Activated T-helper 2 cell treated with anti-CD3 and anti-CD28 coated beads, Interferon-gamma antibody, Interleukin-2, Interleukin-4, amounts not matched to agents 10 μg/mL and 5 μg/mL and 100 μg/mL, durations not matched to agents 14 hours and 24 hours and 36 hours (primary cell): ENCODE results near the gene PRPF38A. TPM values are rescaled to one million over a fixed set of nuclear protein-coding genes. Genes with fewer than 3 reads are reported as not detected.
A peak's percentile ranks its signal among the peaks of the same experiment; 100 is the strongest.

ENCODE experiments used
- DNase-seq: peaks from one replicate; pipeline ENCODE4 v3.0.0; 2021; ENCODE audit warnings: low spot score
- H3K27ac Mint-ChIP-seq: one replicate; pipeline ENCODE4 v1.8.0; 2021; ENCODE audit warnings: mixed read lengths
- H3K27me3 Mint-ChIP-seq: one replicate; pipeline ENCODE4 v1.8.0; 2021; ENCODE audit warnings: low read depth, mixed read lengths
- H3K36me3 Mint-ChIP-seq: one replicate; pipeline ENCODE4 v1.8.0; 2021; ENCODE audit warnings: low read depth, mixed read lengths
- H3K4me1 Mint-ChIP-seq: one replicate; pipeline ENCODE4 v1.8.0; 2021; ENCODE audit warnings: low read depth, mixed read lengths
- H3K4me3 Mint-ChIP-seq: one replicate; pipeline ENCODE4 v1.8.0; 2021; ENCODE audit warnings: low read depth, mild to moderate bottlenecking, moderate library complexity, mixed read lengths
- H3K9me3 Mint-ChIP-seq: one replicate; pipeline ENCODE4 v1.8.0; 2021; ENCODE audit warnings: mixed read lengths
- intact Hi-C: fragments of 100-400 bp; cut with micrococcal nuclease; formaldehyde crosslinking; loops from one replicate; pipeline ENCODE4 v1.15.1; 2023
- total RNA-seq: library from RNA; stranded (reverse); gene quantifications from 2 replicates; pipeline ENCODE4 v1.2.3, GENCODE V29; 2022

The PRPF38A gene
- total RNA-seq, 1 donor from 2014 or later: 96.6 TPM

- Mint-ChIP-seq H3K4me1 (peaks cover 40% of the 10 kb centered on the region), H3K9me3 (no peaks in the 10 kb centered on the region), H3K36me3 (peaks cover 69% of the 10 kb centered on the region), H3K4me3 (peak overlapping the region; percentile 98), H3K27ac (peak overlapping the region; percentile 97), H3K27me3 (no peaks in the 10 kb centered on the region)
- intact Hi-C loops: loop anchor here (1.0 to 10.0 kb wide), 7 partner anchors 19 to 527 kb away; partner anchors contain the start of genes BTF3L4, CC2D1B, NRDC and TXNDC12
- DNase-seq: no peak
Observed at GRCh38 chr1:52404975-52405338, 555 bp downstream of the PRPF38A start.

- peaks cover 6% of the 10 kb centered on the region for H3K4me1 Mint-ChIP-seq
- H3K27ac Mint-ChIP-seq: no peak overlapping the region
- no peak overlapping the region for H3K4me3 Mint-ChIP-seq
- no peaks in the 10 kb centered on the region for H3K9me3 Mint-ChIP-seq
- intact Hi-C loops: no loop called here
- no peak for DNase-seq
- H3K27me3 Mint-ChIP-seq: no peaks in the 10 kb centered on the region
- peaks cover 78% of the 10 kb centered on the region for H3K36me3 Mint-ChIP-seq
Observed at GRCh38 chr1:52413410-52413989, 9.1 kb downstream of the PRPF38A start.

- H3K4me1 Mint-ChIP-seq: peaks cover 9% of the 10 kb centered on the region
- no peaks in the 10 kb centered on the region for H3K27me3 Mint-ChIP-seq
- no peaks in the 10 kb centered on the region for H3K9me3 Mint-ChIP-seq
- H3K4me3 Mint-ChIP-seq: no peak overlapping the region
- H3K27ac Mint-ChIP-seq: no peak overlapping the region
- intact Hi-C loops: no loop called here
- H3K36me3 Mint-ChIP-seq: peaks cover 82% of the 10 kb centered on the region
- DNase-seq: no peak
Observed at GRCh38 chr1:52414942-52415341, 10.5 kb downstream of the PRPF38A start.

GRCh38 chr1:52416811-52417210, 12.4 kb downstream of the PRPF38A start:
- Mint-ChIP-seq H3K36me3 (peaks cover 78% of the 10 kb centered on the region), H3K27ac (no peak overlapping the region), H3K9me3 (no peaks in the 10 kb centered on the region), H3K4me1 (peaks cover 9% of the 10 kb centered on the region), H3K4me3 (no peak overlapping the region), H3K27me3 (no peaks in the 10 kb centered on the region)
- intact Hi-C loops: no loop called here
- DNase-seq: no peak

- H3K27me3 Mint-ChIP-seq: no peaks in the 10 kb centered on the region
- H3K9me3 Mint-ChIP-seq: no peaks in the 10 kb centered on the region
- no peak for DNase-seq
- no peak overlapping the region for H3K4me3 Mint-ChIP-seq
- peaks cover 74% of the 10 kb centered on the region for H3K36me3 Mint-ChIP-seq
- H3K4me1 Mint-ChIP-seq: peaks cover 32% of the 10 kb centered on the region
- H3K27ac Mint-ChIP-seq: no peak overlapping the region
- intact Hi-C loops: loop anchor here (5.0 to 10.0 kb wide), 2 partner anchors 104 to 132 kb away; partner anchors contain the start of gene TUT4
Observed at GRCh38 chr1:52420713-52421112, 16.3 kb downstream of the PRPF38A start.

- intact Hi-C loops: loop anchor here (5.0 to 10.0 kb wide), 2 partner anchors 102 to 129 kb away; partner anchors contain the start of gene TUT4
- Mint-ChIP-seq H3K36me3 (peaks cover 66% of the 10 kb centered on the region), H3K9me3 (no peaks in the 10 kb centered on the region), H3K4me1 (peaks cover 39% of the 10 kb centered on the region), H3K4me3 (no peak overlapping the region), H3K27me3 (no peaks in the 10 kb centered on the region), H3K27ac (peak overlapping the region; percentile 33)
- no peak for DNase-seq
Observed at GRCh38 chr1:52423055-52423454, 18.7 kb downstream of the PRPF38A start.

- peaks cover 37% of the 10 kb centered on the region for H3K4me1 Mint-ChIP-seq
- intact Hi-C loops: loop anchor here (1.0 to 10.0 kb wide), 4 partner anchors 19 to 263 kb away; partner anchors contain the start of genes ORC1, PRPF38A and TUT4
- peaks cover 62% of the 10 kb centered on the region for H3K36me3 Mint-ChIP-seq
- H3K4me3 Mint-ChIP-seq: peak overlapping the region; percentile 54
- DNase-seq: peak; percentile 73
- no peaks in the 10 kb centered on the region for H3K27me3 Mint-ChIP-seq
- H3K9me3 Mint-ChIP-seq: no peaks in the 10 kb centered on the region
- peak overlapping the region; percentile 91 for H3K27ac Mint-ChIP-seq
Observed at GRCh38 chr1:52423771-52424170, 19.4 kb downstream of the PRPF38A start.

- Mint-ChIP-seq H3K36me3 (peaks cover 60% of the 10 kb centered on the region), H3K9me3 (no peaks in the 10 kb centered on the region), H3K4me3 (peak overlapping the region; percentile 54), H3K27ac (peak overlapping the region; percentile 91), H3K4me1 (peaks cover 37% of the 10 kb centered on the region), H3K27me3 (no peaks in the 10 kb centered on the region)
- DNase-seq: peak; percentile 18
- intact Hi-C loops: loop anchor here (1.0 to 10.0 kb wide), 4 partner anchors 20 to 262 kb away; partner anchors contain the start of genes ORC1, PRPF38A and TUT4
Observed at GRCh38 chr1:52424231-52424636, 19.8 kb downstream of the PRPF38A start.

GRCh38 chr1:52424813-52425212, 20.4 kb downstream of the PRPF38A start:
- intact Hi-C loops: loop anchor here (1.0 to 10.0 kb wide), 4 partner anchors 21 to 261 kb away; partner anchors contain the start of genes ORC1, PRPF38A and TUT4
- Mint-ChIP-seq H3K4me3 (peak overlapping the region; percentile 52), H3K27me3 (no peaks in the 10 kb centered on the region), H3K36me3 (peaks cover 54% of the 10 kb centered on the region), H3K27ac (peak overlapping the region; percentile 91), H3K4me1 (peaks cover 33% of the 10 kb centered on the region), H3K9me3 (no peaks in the 10 kb centered on the region)
- no peak for DNase-seq

GRCh38 chr1:52426371-52426770, 22.0 kb downstream of the PRPF38A start:
- Mint-ChIP-seq H3K4me3 (no peak overlapping the region), H3K27ac (peak overlapping the region; percentile 25), H3K9me3 (no peaks in the 10 kb centered on the region), H3K36me3 (peaks cover 59% of the 10 kb centered on the region), H3K27me3 (no peaks in the 10 kb centered on the region), H3K4me1 (peaks cover 33% of the 10 kb centered on the region)
- intact Hi-C loops: loop anchor here (10.0 kb wide), 1 partner anchor 98 kb away; no protein-coding TSS in a partner anchor
- no peak for DNase-seq

GRCh38 chr1:52427152-52427551, 22.8 kb downstream of the PRPF38A start:
- intact Hi-C loops: loop anchor here (10.0 kb wide), 1 partner anchor 98 kb away; no protein-coding TSS in a partner anchor
- peaks cover 33% of the 10 kb centered on the region for H3K4me1 Mint-ChIP-seq
- H3K9me3 Mint-ChIP-seq: no peaks in the 10 kb centered on the region
- H3K36me3 Mint-ChIP-seq: peaks cover 55% of the 10 kb centered on the region
- H3K4me3 Mint-ChIP-seq: no peak overlapping the region
- H3K27ac Mint-ChIP-seq: peak overlapping the region; percentile 1
- no peak for DNase-seq
- no peaks in the 10 kb centered on the region for H3K27me3 Mint-ChIP-seq

- Mint-ChIP-seq H3K36me3 (peaks cover 50% of the 10 kb centered on the region), H3K27me3 (no peaks in the 10 kb centered on the region), H3K9me3 (no peaks in the 10 kb centered on the region), H3K4me3 (no peak overlapping the region), H3K4me1 (no peaks in the 10 kb centered on the region), H3K27ac (no peak overlapping the region)
- intact Hi-C loops: no loop called here
- no peak for DNase-seq
Observed at GRCh38 chr1:52432807-52433206, 28.4 kb downstream of the PRPF38A start.

- H3K27ac Mint-ChIP-seq: no peak overlapping the region
- DNase-seq: no peak
- H3K4me3 Mint-ChIP-seq: no peak overlapping the region
- no peaks in the 10 kb centered on the region for H3K27me3 Mint-ChIP-seq
- H3K4me1 Mint-ChIP-seq: no peaks in the 10 kb centered on the region
- H3K36me3 Mint-ChIP-seq: peaks cover 48% of the 10 kb centered on the region
- no peaks in the 10 kb centered on the region for H3K9me3 Mint-ChIP-seq
- intact Hi-C loops: no loop called here
Observed at GRCh38 chr1:52435211-52435610, 30.8 kb downstream of the PRPF38A start.
